GM19467 (cell line): ENCODE data around the gene FEM1A.
"Not testable (repeated sequence)": the region's sequence is repeated elsewhere in the genome, so short reads cannot be mapped to it uniquely, and the experiment has no call there.

Source experiments
- ATAC-seq: cut with Tn5 transposase; IDR thresholded peaks from one replicate; pipeline ENCODE4 v1.9.1; 2021; ENCODE audit warnings: mild to moderate bottlenecking, moderate library complexity; ENCODE audit not compliant: unreplicated experiment

The FEM1A gene

DNA sequence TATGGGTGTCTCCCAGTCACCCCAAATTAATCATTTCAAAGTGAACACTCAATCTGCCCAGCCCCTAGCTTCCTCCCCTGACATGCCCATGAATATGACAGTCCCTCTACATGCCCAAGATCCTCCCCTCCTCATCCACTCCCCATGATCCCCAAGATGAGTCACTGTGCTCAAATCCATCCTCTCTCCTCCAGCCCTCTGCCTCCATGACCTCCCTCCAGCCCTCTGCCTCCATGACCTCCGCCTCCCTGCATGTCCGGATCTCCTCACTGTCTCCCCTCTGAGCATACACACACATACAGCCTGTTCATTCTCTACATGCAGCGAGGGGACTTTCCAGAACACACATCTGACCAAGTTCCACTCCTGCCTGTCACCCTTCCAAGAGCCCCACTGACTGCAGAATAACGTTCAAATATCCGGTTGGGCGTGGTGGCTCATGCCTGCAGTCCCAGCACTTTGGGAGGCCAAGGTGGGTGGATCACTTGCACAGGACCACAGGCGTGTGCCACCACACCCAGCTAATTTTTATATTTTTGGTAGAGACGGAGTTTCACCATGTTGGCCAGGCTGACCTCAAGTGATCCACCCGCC lies 18.4 kb upstream of the FEM1A start:
- no peak for ATAC-seq

DNA sequence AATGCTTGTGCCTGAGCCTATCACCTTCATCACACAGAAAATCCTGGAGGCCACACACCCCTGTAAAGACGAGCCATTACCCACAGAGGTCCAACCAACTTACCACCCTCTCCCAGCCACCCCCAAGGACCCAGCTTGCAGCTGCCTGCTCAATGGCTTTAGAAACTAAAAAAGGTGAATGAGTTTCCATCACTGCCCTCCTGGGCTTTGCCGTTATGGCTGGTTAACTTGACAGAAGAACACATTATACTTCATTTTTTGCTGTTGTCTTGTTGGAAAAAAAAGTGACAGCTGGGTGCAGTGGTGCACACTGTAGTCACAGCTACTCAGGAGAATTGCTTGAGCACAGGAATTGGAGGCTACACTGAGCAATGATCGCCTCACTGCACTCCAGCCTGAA lies 17.4 kb upstream of the FEM1A start:
- ATAC-seq: no peak

DNA sequence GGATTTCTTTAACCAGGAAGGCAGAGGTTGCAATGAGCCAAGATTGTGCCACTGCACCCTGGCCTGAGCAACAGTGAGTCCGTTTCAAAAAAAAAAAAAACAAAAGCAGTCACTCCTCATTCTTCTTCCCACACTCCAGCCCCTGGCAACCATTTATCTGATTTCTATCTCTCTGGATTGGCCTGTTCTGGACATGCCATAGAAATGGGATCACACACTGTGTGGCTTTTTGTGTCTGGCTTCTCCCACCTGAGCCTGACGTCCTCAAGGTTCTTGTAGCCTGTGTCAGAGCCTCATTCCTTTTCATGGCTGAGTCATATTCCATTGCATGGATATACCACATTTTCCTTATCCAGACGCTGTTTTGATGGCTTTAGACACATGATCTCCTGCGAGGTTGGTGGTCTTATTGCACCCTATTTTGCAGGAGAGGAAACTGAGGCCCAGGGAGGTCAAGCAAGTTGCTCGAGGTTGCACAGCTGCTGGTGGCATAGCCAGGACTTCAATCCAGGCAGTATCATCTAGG lies 15.8 kb upstream of the FEM1A start:
- no peak for ATAC-seq

DNA sequence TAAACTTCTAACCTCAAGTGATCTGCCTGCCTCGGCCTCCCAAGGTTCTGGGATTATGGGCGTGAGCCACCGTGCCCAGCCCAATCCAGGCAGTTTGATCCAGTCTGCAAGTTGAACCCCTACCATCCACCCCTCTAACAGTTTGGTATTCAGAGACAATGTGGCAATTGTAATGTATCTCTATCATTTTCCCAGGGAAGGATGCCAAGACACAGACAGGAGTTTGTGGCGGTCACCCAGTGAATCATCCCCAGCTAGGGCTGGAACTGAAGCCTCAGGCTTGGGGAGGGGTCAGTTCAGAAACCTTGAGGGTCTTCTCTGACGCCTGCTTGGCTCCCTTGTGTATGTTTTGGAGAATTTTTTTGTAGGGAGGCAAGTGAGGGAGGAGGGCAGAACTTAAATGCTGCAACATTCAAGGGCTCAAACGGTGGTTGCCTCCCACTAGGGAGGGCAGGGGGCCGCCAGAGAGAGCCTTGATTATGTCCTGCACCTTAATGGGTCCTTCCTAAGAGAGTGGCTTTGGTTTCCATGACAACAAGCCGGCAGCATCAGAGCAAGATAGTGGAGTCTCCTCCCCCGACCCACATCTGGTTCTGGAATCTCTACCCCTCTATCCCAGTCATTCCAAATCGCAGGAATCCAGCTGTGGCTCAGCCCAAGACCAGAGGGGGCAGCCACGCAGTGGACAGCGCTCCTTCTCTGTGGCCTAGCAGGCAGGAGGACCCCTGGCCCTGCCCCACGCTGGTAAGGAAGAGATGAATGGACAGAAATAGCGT lies 14.9 kb upstream of the FEM1A start:
- no peak for ATAC-seq

DNA sequence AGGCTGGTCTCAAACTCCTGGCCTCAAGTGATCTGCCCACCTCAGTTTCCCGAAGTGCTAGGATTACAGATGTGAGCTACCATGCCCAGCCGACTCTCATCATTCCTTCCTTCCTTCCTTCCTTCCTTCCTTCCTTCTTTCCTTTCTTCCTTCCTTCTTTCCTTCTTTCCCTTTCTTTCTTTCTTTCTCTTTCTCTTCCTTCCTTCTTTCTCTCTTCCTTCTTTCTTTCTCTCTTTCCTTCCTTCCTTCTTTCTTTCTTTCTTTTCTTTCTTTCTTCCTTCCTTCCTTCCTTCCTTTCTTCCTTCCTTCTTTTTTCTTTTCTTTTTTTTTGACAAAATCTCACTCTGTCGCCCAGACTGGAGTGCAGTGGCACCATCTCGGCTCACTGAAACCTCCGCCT lies 13.4 kb upstream of the FEM1A start:
- ATAC-seq: not testable (repeated sequence)

DNA sequence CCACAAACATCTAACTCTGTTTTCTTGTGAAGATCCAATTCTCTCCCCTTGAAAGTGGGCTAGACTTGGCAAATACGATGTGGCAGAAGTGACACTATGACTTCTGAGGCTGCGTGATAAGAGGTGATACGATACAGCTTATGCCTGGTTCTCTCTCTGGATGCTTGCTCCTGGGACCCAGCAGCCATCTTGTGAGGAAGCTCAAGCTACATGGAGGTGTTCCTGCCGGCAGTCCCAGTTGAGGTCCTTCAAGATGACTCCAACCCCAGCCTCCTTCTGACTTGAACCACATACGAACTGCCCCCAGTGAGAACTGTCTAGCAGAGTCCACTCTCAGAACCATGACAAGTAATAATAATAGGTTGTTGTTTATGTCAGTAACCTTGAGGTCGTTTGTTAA lies 10.7 kb upstream of the FEM1A start:
- ATAC-seq: no peak

DNA sequence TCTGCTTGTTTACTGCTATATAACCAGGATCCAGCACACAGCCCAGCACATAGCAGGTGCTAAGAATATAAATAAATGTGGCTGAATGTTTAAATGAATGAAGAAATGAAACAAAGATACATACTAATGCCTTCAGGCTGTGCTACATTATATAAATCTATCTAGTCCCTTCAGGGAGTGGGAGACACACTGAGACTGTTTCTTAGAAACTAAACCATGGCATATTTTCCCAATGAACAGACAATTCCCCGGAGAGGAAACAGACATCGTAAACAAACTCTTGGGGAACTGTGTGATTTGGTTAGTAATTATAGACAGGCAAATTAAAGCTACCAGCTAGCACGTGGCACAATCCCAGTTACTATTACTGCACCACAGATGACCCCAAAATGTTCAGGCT lies 9.7 kb upstream of the FEM1A start:
- ATAC-seq: no peak

DNA sequence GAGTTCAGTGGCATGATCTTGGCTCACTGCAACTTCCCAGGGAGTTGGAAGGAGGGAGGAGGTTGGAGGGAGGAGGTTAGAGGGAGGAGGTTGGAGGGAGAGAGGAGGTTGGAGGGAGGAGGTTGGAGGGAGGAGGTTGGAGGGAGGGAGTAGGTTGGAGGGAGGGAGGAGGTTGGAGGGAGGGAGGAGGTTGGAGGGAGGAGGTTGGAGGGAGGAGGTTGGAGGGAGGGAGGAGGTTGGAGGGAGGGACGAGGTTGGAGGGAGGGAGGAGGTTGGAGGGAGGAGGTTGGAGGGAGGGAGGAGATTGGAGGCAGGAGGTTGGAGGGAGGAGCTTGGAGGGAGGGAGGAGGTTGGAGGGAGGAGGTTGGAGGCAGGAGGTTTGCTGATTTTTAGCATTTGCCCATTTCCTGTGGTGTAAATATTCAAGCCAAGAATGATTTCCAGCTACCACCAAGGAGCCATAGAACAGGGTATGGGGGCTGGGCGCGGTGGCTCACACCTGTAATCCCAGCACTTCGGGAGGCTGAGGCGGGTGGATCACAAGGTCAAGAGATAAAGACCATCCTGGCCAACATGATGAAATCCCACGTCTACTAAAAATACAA lies 5.0 kb upstream of the FEM1A start:
- ATAC-seq: not testable (repeated sequence)

DNA sequence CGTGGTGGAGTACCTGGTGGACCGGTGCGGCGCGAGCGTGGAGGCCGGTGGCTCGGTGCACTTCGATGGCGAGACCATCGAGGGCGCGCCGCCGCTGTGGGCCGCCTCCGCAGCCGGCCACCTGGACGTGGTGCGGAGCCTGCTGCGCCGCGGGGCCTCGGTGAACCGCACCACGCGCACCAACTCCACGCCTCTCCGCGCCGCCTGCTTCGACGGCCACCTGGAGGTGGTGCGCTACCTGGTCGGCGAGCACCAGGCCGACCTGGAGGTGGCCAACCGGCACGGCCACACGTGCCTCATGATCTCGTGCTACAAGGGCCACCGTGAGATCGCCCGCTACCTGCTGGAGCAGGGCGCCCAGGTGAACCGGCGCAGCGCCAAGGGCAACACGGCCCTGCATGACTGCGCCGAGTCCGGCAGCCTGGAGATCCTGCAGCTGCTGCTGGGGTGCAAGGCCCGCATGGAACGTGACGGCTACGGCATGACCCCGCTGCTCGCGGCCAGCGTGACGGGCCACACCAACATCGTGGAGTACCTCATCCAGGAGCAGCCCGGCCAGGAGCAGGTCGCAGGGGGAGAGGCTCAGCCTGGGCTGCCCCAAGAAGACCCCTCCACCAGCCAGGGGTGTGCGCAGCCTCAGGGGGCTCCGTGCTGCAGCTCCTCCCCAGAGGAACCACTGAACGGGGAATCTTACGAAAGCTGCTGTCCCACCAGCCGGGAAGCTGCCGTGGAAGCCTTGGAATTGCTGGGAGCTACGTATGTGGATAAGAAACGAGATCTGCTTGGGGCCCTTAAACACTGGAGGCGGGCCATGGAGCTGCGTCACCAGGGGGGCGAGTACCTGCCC lies 708 bp downstream of the FEM1A start:
- not testable (repeated sequence) for ATAC-seq

DNA sequence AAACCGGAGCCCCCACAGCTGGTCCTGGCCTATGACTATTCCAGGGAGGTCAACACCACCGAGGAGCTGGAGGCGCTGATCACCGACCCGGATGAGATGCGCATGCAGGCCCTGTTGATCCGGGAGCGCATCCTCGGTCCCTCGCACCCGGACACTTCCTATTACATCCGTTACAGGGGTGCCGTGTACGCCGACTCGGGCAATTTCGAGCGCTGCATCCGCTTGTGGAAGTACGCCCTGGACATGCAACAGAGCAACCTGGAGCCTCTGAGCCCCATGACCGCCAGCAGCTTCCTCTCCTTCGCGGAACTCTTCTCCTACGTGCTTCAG lies 1.3 kb downstream of the FEM1A start:
- not testable (repeated sequence) for ATAC-seq

DNA sequence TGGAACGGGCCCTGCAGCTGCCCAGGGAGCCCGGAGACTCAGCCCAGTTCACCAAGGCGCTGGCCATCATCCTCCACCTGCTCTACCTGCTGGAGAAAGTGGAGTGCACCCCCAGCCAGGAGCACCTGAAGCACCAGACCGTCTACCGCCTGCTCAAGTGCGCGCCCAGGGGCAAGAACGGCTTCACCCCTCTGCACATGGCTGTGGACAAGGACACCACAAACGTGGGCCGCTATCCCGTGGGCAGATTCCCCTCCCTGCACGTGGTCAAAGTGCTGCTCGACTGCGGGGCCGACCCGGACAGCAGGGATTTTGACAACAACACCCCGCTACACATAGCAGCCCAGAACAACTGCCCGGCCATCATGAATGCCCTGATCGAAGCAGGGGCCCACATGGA lies 1.7 kb downstream of the FEM1A start:
- ATAC-seq: not testable (repeated sequence)

DNA sequence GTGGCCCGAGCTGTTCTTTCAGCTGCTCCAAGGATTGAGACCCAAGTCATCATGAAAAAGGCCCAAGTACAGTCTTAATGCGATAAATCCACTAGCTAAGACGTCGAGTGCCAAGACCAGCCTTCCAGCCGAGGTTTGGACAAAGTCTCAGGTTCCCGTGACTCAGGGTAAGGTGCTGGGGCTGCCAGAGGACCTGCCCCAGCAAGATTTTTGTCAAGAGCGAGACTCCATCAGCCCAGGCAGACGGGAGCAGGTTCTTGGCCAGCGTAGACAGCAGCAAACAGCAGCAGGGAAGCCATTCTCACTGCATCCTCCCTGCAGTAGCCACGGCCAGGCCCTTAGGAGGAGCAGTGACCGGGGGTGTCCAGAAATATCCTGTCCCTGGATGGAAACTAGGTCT lies 3.4 kb downstream of the FEM1A start:
- ATAC-seq: no peak

DNA sequence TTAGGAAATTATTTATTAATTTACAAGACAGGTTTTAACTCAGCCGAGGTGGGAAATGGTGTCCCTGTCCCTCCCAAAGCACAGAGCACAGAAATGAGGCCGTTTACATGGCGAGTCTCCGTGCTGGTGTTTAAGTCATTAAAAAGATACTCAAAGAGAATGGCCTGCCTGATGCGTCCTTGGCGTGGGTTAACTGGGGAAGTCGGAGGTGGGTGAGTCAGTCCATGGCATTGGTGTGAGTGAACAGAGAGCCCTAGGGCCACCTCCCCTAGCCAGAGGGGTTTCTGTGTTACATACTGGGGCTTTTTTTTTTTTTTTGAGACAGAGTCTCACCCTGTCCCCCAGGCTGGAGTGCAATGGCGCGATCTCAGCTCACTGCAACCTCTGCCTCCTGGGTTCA lies 3.9 kb downstream of the FEM1A start:
- ATAC-seq: no peak

DNA sequence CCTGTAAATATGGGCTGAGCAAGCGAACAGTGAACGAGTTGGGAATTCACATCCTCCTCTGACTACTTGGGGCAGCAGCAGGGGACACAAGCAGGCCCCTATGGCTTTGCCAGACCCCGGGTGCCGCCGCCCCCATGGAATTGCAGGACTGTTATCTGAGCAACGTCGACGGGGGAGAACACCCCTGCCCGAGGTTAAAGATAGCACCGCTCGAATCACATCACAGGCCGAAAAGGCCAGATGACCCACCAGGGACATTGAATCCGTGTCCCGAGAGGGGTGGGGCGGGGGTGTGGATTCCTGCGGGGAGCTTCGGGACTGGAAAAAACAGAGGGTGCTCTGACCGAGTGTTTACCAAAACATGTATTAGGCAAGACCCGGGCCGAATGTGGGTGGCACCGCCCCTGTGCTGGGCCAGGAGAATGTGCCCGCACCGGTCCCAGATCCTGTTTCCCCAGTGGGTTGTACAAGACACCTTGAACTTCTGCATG lies 9.1 kb downstream of the FEM1A start:
- no peak for ATAC-seq

DNA sequence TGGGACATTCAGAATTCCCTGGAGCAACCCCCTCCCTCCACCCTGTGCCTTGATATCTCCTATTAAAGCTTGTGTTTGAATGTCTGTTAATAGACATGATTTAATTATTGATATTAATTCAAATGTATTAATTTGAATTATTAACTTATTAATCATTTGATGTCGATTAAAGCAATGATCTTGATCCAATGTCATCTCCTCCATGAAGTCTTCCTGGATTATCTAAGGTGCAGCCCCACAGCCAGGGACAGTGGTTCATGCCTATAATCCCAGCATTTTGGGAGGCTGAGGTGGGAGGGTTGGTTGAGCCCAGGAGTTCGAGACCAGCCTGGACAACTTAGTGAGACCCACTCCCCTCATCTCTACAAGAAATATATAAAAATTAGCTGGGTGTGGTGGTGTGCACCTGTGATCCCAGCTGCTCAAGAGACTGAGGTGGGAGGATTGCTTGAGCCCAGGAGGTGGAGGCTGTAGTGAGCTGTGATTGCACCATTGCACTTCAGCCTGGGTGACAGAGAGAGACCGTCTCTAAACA lies 9.6 kb downstream of the FEM1A start:
- ATAC-seq: no peak

DNA sequence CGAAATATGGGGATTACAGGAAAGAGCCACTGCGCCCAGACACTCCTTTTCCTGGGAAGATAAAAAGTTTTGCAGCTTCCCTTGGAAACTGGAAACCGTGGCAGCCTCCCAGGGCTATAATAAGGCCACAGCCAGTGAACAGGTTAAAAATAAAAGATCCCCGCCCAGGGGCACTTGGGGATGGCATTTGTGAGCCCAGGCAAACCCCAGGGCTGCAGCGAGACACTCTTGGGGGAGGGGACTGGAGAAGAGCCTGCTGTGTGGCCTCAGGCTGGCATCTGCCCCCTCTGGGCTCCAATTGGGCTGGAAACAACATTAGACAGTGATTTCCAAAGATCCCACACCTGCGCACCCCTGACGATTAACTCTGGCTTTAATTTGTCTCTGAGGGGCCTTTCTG lies 11.2 kb downstream of the FEM1A start:
- ATAC-seq: no peak

DNA sequence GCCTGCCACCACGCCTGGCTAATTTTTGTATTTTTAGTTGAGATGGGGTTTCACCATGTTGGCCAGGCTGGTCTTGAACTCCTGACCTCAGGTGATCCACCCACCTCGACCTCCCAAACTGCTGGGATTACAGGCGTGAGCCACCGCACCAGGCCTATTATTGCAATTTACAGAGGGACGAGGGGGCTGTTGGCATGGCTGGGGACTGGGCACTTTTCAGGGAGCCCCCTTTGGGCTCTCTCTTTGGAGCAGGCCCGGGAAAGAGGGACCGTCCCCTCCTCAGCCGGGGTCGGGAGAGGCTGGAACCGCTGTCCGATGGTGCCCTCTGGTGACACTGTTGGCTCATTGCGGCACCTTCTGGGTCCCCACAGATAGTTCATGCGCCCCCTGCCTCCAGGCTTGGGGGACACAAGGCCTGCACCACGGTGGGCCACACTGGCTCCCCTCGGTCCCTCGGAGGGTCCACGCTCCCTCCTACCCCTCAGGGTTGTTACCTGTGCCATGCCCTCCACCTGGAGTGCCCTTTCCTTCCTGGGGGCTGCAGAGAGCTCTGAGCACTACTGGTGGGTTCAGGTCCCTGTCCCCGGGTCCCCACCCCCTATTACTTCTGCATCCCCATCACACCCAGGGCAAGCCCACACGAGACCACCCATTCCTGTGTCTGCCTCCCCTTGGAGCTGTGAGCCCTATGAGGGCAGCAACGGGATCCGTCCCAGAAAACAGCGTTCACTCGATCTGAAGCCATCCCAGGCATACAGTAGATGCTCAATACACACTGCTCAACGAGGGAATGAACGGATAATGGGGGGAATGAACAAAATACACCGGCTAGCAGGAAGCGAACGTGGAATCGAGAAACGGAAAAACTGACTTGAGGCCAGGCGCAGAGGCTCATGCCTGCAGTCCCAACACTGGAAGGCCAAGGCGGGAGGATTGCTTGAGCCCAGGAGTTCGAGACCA lies 12.5 kb downstream of the FEM1A start:
- ATAC-seq: no peak

DNA sequence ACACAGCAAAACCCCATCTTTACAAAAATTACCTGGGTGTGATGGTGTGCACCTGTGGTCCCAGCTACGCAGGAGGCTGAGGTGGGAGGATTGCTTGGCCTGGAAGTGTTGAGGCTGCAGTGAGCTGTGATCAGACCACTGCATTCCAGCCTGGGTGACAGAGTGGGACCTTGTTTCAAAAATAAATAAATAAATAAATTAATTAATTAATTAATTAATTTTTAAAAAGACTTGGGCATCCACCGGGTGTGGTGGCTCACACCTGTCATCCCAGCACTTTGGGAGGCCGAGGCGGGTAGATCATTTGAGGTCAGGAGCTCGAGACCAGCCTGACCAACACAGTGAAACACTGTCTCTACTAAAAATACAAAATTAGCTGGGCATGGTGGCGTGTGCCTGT lies 13.6 kb downstream of the FEM1A start:
- ATAC-seq: not testable (repeated sequence)

DNA sequence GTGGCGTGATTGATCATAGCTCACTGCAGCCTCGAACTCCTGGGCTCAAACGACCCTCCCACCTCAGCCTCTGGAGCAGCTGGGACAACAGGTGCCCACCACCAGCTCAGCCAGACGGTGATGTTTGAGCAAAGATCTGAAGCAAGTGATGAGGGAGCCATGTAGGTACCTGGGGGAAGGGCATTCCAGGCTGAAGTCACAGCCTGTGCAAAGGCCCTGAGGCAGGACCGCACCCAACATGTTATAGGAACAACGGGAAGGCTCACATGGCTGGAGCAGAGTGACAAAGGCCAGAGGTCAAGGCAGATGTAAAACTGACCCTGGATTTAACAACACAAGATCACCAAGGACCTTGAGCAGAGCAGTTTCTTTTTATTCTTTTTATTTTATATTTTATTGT lies 14.8 kb downstream of the FEM1A start:
- no peak for ATAC-seq

DNA sequence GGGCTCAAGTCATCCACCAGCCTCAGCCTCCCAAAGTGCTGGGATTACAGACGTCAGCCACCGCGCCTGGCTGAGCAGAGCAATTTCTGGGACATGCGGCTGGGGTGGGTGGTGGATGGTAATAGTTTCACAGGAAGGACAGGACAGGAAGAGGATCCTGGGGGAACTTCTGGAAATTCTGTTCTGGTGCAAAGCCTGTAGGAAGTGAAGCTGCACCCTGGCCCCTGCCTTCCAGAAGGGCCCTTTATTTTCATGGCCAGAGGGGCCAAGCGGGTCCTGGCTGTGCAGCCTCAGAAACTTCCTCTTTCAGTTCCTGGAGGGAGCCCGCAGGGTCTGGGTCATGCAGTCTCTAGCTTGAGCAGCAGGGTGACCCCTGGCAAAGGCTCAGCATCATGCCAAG lies 15.7 kb downstream of the FEM1A start:
- ATAC-seq: no peak
